Adrenal gland (tissue), 12 donors: ENCODE measurements around the gene ABCA4. TPM values are rescaled to one million over a fixed set of nuclear protein-coding genes. Genes with fewer than 3 reads are reported as not detected.

ENCODE experiments used
- DNase-seq, 7 donors: peaks; one replicate each; pipeline ENCODE4 v3.0.0-alpha.2; 2019 to 2020
- H3K27ac ChIP-seq, 5 donors: fragments of 200-600 bp; sonication (generic) in 4 of 5; 1 replicate in 3 of 5; 2 replicates in 2 of 5; pipeline versions ENCODE4 v1.5.1 to v1.8.0; 2016 to 2020; ENCODE audit warnings: mild to moderate bottlenecking in 1 of 5
- H3K27me3 ChIP-seq: fragments of 200-600 bp; 2 replicates; pipeline ENCODE4 v1.8.0; 2021
- H3K36me3 ChIP-seq, 2 donors: fragments of 200-600 bp; replicated peaks in 1 of 2; 1 replicate in 1 of 2; 2 replicates in 1 of 2; pipeline versions ENCODE4 v1.5.1 to v1.8.0; 2018 to 2022
- H3K4me1 ChIP-seq, 2 donors: fragments of 200-600 bp; replicated peaks in 1 of 2; 1 replicate in 1 of 2; 2 replicates in 1 of 2; pipeline versions ENCODE4 v1.5.1 to v1.8.0; 2018 to 2021
- H3K4me3 ChIP-seq, 4 donors: fragments of 200-600 bp; sonication (generic) in 3 of 4; one replicate each; pipeline ENCODE4 v1.5.1; 2016 to 2018
- H3K9me3 ChIP-seq, 3 donors: fragments of 200-600 bp; sonication (generic) in 1 of 3; replicated peaks in 1 of 3; 1 replicate in 2 of 3; 2 replicates in 1 of 3; pipeline versions ENCODE4 v1.5.1 to v1.8.0; 2016 to 2021
- CTCF ChIP-seq, 6 experiments: fragments of 450-650 bp in 4 of 6; fragments of 200-600 bp in 2 of 6; sonication (generic) in 1 of 6; IDR thresholded peaks; 1 replicate in 5 of 6; 2 replicates in 1 of 6; pipeline versions ENCODE4 v1.5.1 to v1.8.0; 2016 to 2021; ENCODE audit warnings: antibody characterized with exemption in 6 of 6, mild to moderate bottlenecking in 2 of 6, moderate library complexity in 1 of 6
- POLR2A ChIP-seq, 2 donors: fragments of 450-650 bp; IDR thresholded peaks; one replicate each; pipeline ENCODE4 v1.6.1; 2017; ENCODE audit warnings: antibody characterized with exemption in 2 of 2, mild to moderate bottlenecking in 2 of 2, moderate library complexity in 1 of 2
- WGBS, 4 donors: extraction: QIAGEN DNeasy Blood & Tissue Kit in 2 of 4; methylation state at CpG; one replicate each; pipeline versions ENCODE4 v1.1.5 to v1.1.7; 2013 to 2017; 5-methylcytosine and 5-hydroxymethylcytosine counted together
- intact Hi-C, 2 donors: fragments of 100-400 bp; cut with DNase I; formaldehyde crosslinking; loops; one replicate each; pipeline versions ENCODE4 v1.14.1 to v1.15.0; 2022 to 2023
- polyA plus RNA-seq, 3 donors: library from polyadenylated mRNA; stranded (reverse); fragments of 200-250 nt in 2 of 3; fragments of 350-450 nt in 1 of 3; fragmentation: Illumina TruSeq in 1 of 3; extraction: RNeasy Lipid Tissue Mini Kit (QIAGEN cat#74804) in 1 of 3; gene quantifications; one replicate each; pipeline ENCODE4 v1.2.3, GENCODE V29; 2013 to 2014
- total RNA-seq, 9 donors: library from RNA; depleted of rRNA in 4 of 9; stranded (reverse); fragments of >200 nt in 4 of 9; fragments of 120-200 nt in 1 of 9; fragmentation: NEBNext Ultra II Directional in 1 of 9; extraction: Animal tissue kit (Norgen Biotek cat#: 25700) in 1 of 9; gene quantifications; one replicate each; pipeline versions ENCODE4 v1.1.0 to v1.2.4, GENCODE V29; 2013 to 2023
- donor health status: healthy with polysubstance abuse.
- donor health status: Bipolar disorder and iron deficiency.
- donor health status: DM: yes; HTN: yes; CAD: no.
- donor health status: DM: no; HTN: no; CAD: no.
- donor health status: DM: no; HTN: no; CAD: no.
- donor health status: DM: yes; HTN: yes; CAD: no.

The ABCA4 gene
- total and polyA plus RNA-seq, 12 donors, result 0.04 to 1.9 (median 0.14) TPM; not detected in 1

GRCh38 chr1:94083681-94084080 is 37.3 kb downstream of the ABCA4 start:
- Histone ChIP-seq H3K27ac (no peak overlapping the region), H3K4me1 (no peaks in the 10 kb centered on the region), H3K4me3 (no peak overlapping the region), H3K27me3 (no peaks in the 10 kb centered on the region), H3K36me3 (no peaks in the 10 kb centered on the region), H3K9me3 (no peaks in the 10 kb centered on the region)
- no peak for DNase-seq
- intact Hi-C loops, result no loop called here
- TF ChIP-seq POLR2A (IDR thresholded peaks at IDR 0.05), result no peak
- no peak for TF ChIP-seq CTCF (IDR thresholded peaks at IDR 0.05)
- WGBS, 4 donors, result 47 to 75% (median 67%) methylated on average over 4 of the region's 4 CpGs

GRCh38 chr1:94081566-94082344 is 39.2 kb downstream of the ABCA4 start:
- no peak for TF ChIP-seq POLR2A (IDR thresholded peaks at IDR 0.05)
- TF ChIP-seq CTCF (IDR thresholded peaks at IDR 0.05), result no peak
- Histone ChIP-seq H3K4me3 (no peak overlapping the region), H3K36me3 (no peaks in the 10 kb centered on the region), H3K27me3 (no peaks in the 10 kb centered on the region), H3K9me3 (no peaks in the 10 kb centered on the region), H3K27ac (no peak overlapping the region), H3K4me1 (no peaks in the 10 kb centered on the region)
- DNase-seq, result peak in 5 of 7 donors; percentile 41 to 58 (median 45)
- intact Hi-C loops, result no loop called here
- 79 to 90% (median 84%) methylated on average over 7 of the region's 7 CpGs for WGBS, 4 donors

- no peak for DNase-seq
- TF ChIP-seq CTCF (IDR thresholded peaks at IDR 0.05) (no peak), POLR2A (IDR thresholded peaks at IDR 0.05) (no peak)
- H3K27me3 ChIP-seq, result no peaks in the 10 kb centered on the region
- WGBS, 4 donors, result 83 to 92% (median 87%) methylated on average over 3 of the region's 3 CpGs
- intact Hi-C loops, result no loop called here
- no peaks in the 10 kb centered on the region for H3K4me1 ChIP-seq
- H3K36me3 ChIP-seq, result no peaks in the 10 kb centered on the region
- no peaks in the 10 kb centered on the region for H3K9me3 ChIP-seq
- no peak overlapping the region for H3K27ac ChIP-seq
- no peak overlapping the region for H3K4me3 ChIP-seq
Measured at GRCh38 chr1:94079989-94080388, 41.0 kb downstream of the ABCA4 start.

DNA sequence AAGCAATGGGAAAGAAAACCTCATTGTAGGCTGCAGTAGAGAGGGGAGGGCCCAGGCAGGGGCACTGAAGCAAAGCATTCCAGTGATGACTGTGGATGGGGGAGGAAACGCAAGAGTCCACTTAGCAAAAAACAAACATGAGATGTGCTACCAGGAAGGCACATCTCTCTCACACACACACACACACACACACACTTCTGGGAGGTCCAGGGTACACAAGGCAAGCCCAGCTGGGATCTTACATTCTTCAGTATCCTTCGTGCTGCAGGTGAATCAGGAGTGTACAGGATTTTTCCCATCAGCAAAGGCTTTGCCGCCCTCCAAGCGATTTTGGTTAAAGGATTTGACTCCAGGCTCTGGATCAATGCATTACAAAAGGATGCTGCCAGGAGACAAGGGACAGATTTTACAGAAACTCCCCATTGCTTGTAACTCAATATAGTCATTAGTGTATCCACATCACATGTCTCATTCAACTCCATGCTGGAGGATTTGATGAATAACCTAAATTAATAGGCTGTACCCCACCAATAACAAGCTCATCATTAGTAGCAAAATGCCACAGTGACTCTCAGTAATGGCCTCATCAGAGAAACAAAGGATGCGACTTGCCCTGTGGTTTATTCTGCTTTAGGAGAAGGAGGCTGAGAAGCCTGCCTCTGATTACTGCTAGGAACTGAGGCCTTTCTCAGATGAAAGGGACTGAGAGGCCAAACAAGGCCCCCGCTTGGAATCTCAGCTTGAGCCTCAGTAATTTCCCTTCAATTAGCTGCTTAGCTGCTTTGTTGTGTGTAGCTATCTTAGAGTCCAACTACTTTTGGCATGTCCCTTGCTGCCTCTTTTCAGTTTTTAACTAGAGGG is 41.6 kb downstream of the ABCA4 start:
- WGBS, 4 donors, result 88 to 92% (median 90%) methylated on average over 6 of the region's 6 CpGs
- TF ChIP-seq POLR2A (IDR thresholded peaks at IDR 0.05), result no peak
- no peak for TF ChIP-seq CTCF (IDR thresholded peaks at IDR 0.05)
- H3K36me3 ChIP-seq, result no peaks in the 10 kb centered on the region
- DNase-seq, result no peak
- no peaks in the 10 kb centered on the region for H3K9me3 ChIP-seq
- H3K4me3 ChIP-seq, result no peak overlapping the region
- H3K27me3 ChIP-seq, result no peaks in the 10 kb centered on the region
- H3K4me1 ChIP-seq, result no peaks in the 10 kb centered on the region
- intact Hi-C loops, result no loop called here
- H3K27ac ChIP-seq, result no peak overlapping the region
